Hematopoietic multipotent progenitor cell treated with erythropoietin and hydrocortisone succinate and interleukin-3 and kit ligand, for 17 days (in vitro differentiated cells): ENCODE data around the gene YLPM1.
A peak's percentile ranks its signal among the peaks of the same experiment; 100 is the strongest.
"Not testable (repeated sequence)": the region's sequence is repeated elsewhere in the genome, so short reads cannot be mapped to it uniquely, and the experiment has no call there.

Experiments
- DNase-seq: peaks from one replicate; pipeline ENCODE4 v3.0.0-alpha.2; 2015; ENCODE audit warnings: low spot score

YLPM1 gene, protein sequence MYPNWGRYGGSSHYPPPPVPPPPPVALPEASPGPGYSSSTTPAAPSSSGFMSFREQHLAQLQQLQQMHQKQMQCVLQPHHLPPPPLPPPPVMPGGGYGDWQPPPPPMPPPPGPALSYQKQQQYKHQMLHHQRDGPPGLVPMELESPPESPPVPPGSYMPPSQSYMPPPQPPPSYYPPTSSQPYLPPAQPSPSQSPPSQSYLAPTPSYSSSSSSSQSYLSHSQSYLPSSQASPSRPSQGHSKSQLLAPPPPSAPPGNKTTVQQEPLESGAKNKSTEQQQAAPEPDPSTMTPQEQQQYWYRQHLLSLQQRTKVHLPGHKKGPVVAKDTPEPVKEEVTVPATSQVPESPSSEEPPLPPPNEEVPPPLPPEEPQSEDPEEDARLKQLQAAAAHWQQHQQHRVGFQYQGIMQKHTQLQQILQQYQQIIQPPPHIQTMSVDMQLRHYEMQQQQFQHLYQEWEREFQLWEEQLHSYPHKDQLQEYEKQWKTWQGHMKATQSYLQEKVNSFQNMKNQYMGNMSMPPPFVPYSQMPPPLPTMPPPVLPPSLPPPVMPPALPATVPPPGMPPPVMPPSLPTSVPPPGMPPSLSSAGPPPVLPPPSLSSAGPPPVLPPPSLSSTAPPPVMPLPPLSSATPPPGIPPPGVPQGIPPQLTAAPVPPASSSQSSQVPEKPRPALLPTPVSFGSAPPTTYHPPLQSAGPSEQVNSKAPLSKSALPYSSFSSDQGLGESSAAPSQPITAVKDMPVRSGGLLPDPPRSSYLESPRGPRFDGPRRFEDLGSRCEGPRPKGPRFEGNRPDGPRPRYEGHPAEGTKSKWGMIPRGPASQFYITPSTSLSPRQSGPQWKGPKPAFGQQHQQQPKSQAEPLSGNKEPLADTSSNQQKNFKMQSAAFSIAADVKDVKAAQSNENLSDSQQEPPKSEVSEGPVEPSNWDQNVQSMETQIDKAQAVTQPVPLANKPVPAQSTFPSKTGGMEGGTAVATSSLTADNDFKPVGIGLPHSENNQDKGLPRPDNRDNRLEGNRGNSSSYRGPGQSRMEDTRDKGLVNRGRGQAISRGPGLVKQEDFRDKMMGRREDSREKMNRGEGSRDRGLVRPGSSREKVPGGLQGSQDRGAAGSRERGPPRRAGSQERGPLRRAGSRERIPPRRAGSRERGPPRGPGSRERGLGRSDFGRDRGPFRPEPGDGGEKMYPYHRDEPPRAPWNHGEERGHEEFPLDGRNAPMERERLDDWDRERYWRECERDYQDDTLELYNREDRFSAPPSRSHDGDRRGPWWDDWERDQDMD (N-terminal part only)

DNA sequence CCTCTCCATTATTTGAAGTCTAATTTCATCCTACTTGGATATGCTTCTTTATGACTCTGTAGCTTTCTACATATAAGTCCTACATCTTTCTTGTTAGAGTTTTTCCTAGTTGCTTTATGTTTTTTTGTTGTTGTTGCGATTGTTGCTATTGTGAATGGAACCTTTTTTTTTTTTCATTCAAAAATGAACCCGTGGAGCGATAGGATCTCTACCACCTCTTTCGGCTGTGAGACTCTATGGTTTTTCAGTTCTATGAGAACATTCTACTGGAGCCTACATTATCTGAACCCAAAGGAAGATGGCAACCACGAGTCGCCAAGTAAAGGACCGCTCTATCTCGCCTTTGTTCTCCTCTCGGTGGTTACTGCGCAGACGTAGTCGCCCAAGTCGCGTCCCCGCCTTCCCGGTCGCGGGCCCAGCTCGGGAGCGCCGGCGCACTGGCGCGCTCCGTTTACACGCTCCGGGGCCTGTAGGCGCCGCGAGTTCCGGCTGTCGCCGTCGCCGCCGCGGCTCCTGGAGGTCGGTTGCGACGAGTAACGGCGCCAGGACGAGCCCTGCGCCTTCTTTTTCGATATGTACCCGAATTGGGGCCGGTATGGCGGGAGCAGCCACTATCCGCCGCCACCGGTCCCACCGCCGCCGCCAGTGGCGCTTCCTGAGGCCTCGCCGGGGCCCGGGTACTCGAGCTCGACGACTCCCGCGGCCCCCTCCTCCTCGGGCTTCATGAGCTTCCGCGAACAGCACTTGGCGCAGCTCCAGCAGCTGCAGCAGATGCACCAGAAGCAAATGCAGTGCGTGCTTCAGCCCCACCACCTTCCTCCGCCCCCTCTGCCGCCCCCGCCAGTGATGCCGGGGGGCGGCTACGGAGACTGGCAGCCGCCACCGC is at the start of gene YLPM1:
Gene YLPM1, plus strand, starts transcription at position 400 of the 886 bp plus-strand sequence. Its CDS starts 174 bp downstream, at position 574.
- DNase-seq, result peak; percentile 95

DNA sequence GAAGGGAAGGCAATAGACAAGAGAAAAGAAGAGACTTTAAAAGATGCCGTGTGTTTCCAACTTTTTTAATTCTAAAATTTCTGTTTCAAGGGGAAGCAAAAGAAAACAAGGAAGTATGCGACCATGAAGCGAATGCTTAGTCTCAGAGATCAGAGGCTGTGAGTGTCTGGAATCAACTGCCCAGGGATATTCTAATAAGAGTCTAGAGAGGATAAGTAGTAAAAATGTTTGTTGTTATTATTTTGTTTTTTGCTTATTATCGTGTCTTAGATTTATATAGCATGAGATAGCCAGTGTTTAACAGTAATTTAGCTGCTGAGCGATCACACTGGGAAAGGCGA is 49.8 kb upstream of the YLPM1 start:
- no peak for DNase-seq

DNA sequence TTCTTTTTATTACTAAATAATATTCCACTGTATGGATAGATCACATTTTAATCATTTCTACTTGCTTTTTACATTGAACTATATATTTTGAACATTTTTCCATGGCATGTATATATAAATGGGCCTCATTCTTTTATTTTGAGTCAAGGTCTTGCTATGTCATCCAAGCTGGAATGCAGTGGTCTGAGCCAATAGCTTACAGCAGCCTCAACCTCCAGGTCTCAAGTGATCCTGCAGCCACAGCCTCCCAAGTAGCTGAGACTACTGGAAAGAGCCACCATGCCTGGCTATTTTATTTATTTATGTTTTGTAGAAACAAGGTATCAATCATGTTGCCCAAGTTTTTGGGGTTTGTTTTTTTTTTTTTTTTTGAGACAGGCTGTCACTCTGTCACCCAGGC is 42.6 kb upstream of the YLPM1 start:
- no peak for DNase-seq

DNA sequence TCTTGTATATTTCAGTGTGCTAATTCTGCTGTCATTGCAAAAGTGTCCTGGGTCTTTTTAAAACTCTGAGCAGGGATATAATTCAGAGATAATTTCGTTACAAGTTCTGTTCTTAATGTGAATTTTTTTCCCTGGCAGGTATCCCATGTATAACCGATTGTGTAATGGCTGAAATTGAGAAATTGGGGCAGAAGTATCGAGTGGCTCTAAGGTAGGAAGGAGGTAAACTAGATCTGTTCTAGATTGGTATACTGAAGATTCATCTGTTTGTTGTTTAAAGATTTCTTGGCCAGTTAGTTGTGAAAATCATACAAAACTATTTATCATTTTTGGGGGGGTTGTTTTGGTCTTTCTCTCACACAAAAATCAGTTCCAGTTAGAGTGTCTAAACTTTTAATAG is 40.0 kb upstream of the YLPM1 start:
- DNase-seq, result no peak

DNA sequence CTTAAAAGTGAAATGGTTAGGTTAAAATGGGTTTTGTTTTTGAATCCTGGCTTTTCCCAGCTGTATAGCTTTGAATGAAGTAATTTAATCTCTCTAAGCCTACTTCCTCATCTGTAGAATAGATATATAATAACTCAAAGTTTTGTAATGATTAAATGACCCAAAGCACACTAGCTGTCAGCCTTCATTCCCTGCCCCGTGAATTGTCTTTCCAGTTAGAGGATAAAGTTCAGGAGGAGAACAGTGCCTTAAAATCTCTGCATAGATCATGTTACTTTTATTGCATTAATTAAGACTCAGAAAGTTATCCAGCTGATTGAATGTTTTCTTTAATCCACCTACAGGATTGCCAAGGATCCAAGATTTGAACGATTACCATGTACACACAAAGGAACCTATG is 30.7 kb upstream of the YLPM1 start:
- no peak for DNase-seq

DNA sequence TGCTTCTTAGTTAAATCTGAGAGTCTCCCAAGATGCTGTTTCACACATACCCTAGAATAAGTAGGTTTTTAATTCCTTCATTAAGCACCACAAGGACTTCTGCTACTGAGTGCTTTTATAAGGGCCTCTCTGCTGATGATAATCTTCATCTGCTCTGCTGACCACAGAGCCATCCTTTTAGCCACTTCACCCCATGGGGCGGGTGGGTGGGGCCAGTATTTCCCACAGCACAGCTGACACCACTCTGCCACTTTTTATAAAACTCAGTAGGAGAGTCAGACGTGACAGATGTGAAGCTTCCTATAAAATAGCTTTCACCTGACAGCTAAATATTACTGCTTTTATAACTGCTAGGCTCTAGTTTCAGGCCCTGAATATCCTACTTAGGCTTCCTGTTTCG is 29.9 kb upstream of the YLPM1 start:
- DNase-seq, result no peak

DNA sequence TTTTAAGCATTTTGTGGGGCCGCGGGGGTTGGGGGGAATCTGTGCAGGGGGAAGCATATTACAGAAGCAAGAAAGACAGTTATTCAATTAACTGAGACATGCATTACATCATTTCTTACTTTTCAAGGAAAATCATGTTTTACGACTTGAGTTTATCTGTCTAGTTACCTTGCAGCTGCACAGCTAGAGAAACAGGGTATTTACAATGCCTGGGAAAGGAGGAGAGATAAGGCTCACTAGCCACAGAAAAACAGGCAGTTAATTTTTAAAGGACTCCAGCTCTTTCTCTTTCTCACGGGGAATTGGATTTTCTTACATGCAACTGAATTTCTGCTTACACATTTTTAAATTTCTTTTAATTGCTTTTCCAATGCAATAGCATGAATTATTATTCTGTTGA is 28.0 kb upstream of the YLPM1 start:
- no peak for DNase-seq

DNA sequence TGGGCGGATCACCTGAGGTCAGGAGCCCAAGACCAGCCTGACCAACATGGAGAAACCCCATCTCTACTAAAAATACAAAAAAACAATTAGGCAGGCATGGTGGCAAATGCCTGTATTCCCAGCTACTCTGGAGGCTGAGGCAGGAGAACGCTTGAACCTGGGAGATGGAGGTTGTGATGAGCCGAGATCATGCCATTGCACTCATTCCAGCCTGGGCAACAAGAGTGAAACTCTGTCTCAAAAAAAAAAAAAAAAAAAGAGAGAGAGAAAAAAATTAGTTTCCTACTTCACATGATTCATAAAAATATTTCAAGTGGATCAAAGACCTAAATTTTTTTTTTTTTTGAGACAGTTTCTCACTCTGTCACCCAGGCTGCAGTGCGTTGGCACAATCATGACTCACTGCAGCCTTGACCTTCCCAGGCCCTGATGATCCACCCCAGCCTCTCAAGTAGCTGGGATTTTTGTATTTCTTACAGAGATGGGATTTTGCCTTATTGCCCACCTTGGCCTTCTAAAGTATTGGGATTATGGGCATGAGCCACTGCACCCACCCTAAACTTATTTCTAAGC is 25.3 kb upstream of the YLPM1 start:
- no peak for DNase-seq

DNA sequence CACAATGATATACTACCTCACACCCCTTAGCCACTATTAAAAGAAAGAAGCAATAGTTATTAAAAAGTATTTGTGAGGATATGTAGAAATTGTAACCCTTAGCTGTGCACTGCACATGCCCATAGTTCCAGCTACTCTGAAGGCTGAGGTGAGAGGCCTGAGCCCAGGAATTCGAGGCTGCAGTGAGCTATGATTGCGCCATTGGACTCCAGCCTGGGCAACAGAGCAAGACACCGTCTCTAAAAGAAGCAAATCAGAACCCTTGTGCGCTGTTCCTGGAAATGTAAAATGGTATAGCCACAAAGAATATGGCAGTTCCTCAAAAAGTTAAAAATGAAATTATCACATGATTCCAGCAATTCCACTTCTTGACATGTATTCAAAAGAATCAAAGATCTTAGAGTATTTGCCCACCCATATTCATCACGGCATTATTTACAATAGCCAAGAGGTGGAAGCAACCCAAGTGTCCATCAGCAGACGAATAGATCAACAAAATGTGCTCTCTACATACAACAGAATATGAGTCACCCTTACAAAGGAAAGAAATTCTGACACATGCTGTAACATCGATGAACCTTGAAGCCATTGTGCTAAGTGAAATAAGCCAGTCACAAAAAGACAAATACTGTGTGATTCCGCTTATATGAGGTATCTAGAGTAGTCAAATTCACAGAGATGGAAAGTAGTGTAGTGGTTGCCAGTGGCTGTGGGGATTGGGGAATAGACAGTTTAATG is 23.7 kb upstream of the YLPM1 start:
- no peak for DNase-seq

DNA sequence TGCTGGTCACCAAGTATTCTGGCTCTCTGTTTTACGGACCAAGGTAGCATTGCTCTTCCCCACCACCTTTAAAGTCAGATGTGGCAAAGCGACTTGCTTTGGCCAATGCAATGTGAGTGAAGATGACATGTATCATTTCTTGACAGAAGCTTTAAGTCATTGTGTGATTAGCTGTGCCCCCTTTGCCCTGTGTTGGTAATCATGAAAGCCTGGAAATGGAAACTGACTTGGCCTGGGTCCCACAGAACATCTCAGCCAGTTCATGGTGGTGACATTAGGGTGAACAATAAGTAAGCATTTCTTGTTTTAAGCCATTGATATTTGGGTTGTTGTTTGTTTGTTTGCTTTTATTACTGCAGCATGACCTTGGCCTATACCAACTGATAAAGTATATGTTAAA is 15.9 kb upstream of the YLPM1 start:
- no peak for DNase-seq

DNA sequence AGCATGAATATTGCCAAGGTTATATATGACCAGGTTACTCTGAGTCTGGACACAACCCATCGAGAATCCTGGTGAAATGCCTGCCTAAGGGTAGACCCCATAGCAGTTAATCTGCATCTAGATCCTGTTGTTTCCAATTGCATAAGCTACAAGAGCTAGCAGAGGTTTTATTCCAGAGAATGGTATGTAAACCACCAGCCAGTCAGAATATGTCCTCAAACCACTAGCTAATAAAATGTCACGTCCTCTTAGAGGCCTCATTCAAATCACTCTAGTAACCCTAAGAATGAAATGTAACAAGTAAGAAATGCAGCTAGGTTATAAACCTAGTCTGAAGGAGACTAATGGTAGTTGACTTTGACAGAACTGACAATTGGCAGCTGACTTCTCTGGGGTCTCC is 9.0 kb upstream of the YLPM1 start:
- DNase-seq, result no peak

DNA sequence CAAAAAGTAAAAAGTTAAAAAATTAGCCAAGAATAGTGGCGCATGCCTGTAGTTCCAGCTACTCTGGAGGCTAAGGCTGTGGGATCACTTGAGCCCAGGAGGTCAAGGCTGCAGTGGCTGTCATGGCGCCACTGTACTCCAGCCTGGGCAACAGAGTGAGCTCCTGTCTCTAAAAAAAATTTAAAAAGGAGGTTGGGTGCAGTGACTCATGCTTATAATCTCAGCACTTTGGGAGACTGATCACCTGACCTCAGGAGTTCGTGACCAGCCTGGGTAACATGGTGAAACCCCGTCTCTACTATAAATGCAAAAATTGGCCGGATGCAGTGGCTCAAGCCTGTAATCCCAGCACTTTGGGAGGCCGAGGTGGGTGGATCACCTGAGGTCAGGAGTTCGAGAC is 8.2 kb upstream of the YLPM1 start:
- DNase-seq, result no peak

DNA sequence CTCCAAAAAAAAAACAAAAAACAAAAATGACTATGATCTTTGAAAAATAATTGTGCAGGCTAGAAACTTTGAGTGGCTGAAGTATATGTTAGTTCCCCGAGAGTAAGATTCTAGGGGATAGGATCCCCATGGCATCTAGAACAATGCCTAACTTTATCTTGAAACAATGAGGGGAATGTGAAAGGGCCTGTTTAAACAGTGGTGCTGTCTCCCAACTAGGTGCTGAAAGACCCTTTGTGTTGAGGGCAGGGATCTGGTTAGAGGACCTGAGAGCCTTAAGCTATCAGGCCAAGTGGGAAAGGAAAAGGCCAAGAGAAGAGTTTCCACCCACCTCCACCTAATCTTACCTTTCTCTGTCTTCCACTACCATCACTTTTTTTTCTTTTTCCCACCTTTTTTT is 6.8 kb upstream of the YLPM1 start:
- DNase-seq, result no peak

DNA sequence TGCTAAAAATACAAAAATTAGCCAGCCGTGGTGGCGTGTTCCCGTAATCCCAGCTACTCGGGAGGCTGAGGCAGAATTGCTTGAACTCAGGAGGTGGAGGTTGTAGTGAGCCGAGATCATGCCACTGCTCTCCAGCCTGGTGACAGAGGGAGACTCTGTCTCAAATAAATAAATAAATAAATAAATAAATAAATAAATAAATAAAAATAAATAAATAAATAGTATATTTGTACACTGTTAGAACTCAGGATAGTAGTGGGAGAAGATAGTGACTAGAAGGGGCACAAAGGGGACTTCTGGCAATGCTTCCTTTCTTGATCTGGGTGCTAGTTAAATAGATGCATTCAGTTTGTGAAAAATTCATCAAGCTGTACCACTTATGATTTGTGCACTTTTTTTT is 4.6 kb upstream of the YLPM1 start:
- DNase-seq, result not testable (repeated sequence)

DNA sequence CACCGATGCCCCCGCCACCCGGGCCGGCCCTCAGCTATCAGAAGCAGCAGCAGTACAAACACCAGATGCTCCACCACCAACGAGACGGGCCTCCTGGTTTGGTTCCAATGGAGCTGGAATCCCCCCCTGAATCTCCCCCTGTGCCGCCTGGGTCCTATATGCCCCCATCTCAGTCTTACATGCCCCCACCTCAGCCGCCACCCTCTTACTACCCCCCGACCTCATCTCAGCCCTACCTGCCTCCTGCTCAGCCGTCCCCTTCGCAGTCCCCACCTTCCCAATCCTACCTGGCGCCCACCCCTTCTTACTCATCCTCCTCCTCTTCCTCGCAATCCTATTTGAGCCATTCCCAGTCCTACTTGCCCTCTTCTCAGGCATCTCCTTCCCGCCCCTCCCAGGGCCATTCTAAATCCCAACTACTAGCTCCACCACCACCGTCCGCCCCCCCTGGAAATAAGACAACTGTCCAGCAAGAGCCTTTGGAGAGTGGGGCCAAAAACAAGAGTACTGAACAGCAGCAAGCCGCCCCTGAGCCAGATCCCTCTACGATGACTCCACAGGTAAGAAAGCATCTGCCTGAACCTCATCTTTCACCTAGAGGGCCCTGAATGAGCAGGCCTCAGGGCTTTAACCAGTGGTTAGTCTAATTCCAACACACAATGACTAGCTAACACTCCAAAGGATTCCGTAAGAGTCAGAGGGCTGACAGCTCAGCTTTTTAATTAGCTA is 851 bp downstream of the YLPM1 start:
- DNase-seq, result peak; percentile 20

DNA sequence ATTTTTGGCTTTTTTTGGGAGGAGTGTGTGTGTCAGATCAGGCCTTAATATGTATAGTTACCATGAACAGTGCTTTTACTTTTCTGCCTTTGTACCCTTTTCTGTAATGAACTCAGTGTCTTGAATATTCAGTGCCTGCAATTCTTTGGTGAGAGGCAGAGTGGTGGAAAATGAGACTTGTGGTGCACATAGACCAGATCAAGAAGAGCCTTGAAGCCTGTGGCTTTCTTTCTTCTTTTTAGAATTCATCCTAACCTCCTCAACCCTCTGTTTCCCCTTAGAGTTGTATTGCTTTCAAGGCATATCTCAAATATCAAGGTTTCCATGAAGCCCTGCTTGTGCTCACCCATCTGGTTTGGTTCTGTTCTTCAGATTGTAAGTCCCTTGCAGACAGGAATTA is 2.6 kb downstream of the YLPM1 start:
- no peak for DNase-seq

DNA sequence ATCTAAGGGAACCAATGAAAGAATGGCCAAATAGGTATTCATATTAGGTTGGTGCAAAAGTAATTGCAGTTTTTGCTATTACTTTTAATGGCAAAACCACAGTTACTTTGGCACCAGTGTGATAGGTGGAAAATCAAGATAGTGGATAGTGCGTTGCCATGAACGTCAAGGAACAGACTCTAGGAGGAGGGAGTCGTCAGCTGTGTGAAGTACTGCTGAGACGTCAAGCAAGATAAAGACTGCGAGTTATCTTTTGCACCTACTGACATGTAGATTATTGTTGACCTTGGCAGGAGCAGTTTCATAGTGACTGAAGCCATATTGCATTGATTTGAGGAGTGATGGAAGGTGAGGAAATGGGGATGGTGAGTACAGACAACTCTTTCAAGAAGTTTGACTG is 8.3 kb downstream of the YLPM1 start:
- no peak for DNase-seq

DNA sequence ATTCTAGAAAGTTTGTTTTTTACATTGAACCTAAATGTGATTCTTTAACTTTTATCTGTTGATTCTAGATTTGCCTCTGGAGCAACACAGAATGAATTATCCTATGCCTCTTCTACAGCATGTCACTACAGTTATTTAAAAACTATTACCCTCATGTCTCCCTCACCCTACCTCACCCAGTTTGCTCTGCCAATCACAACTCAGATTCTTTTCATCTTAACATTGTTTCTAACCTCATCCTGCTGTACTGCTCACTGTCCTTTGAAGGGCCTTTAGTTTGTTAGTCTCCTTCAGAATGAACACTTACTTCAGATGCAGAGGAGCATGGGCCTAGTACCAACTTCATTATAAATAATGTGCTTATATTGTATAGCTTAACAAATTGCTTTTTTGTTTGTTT is 21.5 kb downstream of the YLPM1 start:
- DNase-seq, result no peak

DNA sequence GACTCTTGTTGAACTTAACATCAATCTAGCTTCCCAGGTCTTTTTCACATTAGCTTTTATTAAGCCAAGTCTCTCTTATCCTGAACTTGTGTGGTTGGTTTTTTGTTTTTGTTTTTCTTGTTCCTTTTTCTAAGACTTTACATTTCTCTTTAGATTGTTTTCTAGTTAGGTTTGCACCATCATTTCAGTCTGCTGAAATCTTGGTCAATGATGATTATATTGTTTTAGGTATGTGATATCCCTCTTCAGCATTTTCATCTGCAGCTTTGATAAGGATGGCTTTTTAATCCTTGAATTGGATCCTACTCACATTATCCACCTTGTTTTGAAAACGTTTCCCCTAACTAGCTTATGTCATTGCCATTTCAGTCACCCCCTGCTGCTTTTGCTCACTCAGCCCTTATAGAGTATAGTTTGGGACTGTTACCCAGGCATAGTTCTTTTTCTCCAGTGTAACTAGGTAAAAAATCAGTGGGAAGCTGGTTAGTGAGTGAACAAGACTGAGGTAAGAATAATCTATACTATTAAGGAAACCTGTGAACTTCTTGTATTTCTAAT is 22.0 kb downstream of the YLPM1 start:
- no peak for DNase-seq
